HG03460 (cell line): Measurements from ENCODE around the gene TOGARAM2.

ENCODE experiments used
- ATAC-seq: cut with Tn5 transposase; IDR thresholded peaks from one replicate; pipeline ENCODE4 v1.9.1; 2021; ENCODE audit not compliant: unreplicated experiment

TOGARAM2 gene

DNA sequence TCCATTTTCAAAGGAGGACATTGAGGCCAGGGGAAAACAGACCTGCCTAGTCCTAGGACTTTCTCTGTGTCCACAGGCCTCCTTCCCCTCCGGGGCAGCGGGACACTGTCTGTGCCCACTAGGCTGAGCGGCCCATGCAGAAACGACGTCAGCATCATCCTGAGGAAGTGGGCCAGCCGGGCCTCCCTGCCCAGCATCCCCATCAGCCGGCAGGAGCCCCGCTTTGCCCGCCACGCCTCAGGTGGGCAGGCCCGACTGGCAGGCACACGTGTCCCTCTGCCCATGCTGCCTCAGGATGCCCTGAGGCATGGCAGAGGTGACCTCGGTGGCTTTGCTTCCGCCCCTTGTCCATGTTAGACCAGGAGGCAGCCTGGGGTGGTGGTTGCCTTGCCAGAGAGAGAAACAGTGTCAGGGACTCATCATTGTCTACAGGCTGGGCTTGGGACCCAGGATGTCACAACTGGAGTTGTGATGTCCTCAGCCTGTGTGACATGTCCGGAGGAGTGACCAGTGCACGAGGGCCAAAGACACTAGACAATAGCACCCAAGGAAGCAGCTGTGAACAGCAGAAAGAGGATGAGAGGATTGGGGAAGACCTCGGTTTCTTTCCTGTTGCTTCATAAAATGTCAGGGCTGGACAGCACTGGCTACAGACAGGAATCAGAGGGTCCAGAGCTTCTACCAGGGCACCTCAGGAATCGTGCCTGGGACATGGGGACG is 36.8 kb downstream of the TOGARAM2 start:
- ATAC-seq: no peak

DNA sequence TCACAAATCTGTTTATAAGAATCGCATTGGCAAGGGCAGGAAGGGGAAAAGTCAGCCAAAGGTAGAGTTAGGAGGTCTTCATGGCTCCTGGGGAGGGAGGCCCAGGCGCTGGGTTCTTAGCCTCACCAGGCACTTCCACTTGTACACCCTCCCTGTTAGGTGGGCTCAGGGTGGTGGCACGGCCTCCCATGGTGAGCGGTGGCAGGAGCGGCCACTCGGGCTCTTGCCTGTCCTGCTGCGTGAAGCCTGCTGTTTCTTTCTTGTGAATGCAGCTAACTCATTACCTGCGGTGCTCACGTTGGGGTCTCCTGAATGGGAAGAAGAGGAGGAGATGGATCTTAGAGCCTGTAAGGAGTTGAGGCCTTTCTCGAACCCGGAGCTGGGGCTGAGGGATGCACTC is 40.8 kb downstream of the TOGARAM2 start:
- ATAC-seq: no peak

DNA sequence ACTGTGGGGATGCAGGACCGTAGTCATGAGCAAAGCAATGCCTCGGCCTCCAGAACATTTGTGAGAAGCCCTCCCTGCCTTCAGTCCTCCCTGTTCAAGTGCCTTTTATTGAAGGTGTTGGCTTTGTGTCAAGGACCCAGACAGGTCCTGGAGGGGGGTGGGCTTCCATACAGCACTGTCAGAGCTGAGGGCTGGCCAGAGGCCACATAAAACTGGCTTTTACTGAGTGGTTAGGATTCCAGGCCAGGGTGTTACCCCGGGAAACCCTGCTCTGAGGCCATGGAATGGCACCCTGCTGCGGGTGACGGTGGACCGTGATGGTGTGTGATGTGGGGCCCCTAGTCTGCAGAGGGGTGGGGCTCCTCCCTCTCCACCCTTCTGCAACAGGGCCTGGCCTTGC is 41.6 kb downstream of the TOGARAM2 start:
- ATAC-seq: no peak

DNA sequence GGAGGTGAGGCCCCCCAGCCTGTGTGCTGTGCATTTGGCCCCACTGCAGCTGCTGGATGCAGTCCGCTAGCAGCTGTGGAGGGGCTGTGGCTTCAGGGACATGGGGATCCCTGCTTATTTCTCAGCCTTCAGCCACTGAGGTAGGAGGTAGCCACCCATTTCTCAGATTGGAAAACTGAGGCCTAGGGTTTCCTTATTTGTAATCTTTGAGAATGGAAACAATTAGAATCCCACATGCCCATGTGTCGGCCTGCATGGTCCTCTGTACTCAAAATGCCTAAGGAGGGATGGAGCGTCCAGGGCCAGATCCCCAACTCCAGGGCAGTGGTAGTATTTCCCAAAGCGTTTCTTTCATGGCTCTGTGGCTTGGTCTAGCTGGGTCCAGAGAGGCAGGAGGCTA is 42.1 kb downstream of the TOGARAM2 start:
- no peak for ATAC-seq

DNA sequence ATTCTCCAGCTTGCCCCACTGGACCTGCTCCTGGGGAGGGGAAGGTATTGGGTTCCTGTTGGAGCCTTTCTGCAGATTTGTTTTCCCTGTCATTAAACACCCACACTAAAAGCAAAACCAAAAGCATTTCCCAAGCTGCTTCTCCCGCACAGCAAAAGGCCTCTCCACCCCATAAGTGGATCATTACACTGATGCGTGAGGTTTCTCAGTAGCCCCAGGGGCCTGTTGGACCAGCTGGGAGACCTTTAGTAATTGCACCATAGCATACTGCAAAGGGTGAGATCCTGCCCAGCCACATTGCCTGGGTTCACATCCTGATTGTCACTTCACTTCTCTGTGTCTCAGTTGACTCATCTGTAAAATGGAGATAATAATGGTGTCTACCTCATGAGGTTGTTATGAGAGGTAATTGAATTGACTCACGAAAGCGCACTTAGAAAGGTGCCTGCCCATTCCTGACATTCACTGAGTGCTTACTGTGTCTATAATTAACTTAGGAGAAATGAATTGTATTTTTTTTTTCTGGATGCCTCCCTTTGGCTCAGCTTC is 43.9 kb downstream of the TOGARAM2 start:
- no peak for ATAC-seq

DNA sequence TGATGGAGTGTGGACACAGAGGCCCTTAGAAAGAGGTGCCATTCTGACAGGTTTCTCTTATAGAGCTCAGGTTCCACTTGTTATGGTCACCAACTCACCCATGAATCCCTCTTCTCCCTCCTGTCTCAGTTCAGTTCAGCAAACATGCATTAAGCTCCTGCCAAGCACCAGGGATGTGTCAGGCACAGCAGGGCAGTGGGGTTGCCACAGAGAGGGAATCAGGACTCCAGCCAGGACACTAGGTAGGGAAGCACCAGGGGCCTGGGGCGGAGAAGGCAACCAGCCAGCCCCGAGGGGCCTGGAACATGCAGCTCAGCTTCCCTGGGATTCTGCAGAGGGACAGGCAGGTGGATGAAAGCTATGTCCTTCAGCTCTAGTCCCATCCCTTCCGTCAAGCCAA is 44.6 kb downstream of the TOGARAM2 start:
- ATAC-seq: no peak

DNA sequence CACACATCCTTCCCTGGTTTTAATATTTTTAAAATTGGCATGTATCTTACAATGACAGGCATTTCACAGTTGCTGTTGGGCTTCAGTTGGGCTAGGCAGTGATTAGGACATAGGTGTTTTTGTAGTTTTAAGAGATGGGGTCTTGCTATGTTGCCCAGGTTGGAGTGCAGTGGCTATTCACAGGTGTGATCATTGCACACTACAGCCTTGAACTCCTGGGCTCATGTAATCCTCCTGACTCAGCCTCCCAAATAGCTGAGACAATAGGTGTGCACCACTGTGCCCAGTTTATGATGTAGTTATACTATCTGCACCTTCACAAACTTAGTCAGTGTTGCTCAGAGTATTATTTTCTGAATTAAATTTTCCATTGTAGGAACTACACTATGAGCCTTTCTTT is 49.9 kb downstream of the TOGARAM2 start:
- no peak for ATAC-seq

DNA sequence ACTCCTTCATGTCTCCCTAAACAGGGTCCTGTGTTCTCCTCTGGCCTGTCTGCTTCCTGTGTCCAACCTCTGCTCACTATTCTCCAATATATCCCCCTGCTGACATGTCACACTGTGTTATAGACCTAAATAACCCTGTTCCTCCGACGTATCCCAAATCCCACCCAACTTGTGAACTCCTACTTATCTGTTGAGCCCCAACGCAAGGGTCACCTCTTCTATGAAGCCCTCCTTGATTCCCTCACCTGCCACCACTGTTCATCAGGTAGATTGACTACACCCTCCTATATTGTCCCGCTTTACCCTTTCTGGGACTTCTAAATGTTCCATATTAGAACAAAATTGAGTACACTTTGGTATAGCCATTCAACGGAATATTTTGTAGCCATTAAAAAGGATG is 51.1 kb downstream of the TOGARAM2 start:
- no peak for ATAC-seq

DNA sequence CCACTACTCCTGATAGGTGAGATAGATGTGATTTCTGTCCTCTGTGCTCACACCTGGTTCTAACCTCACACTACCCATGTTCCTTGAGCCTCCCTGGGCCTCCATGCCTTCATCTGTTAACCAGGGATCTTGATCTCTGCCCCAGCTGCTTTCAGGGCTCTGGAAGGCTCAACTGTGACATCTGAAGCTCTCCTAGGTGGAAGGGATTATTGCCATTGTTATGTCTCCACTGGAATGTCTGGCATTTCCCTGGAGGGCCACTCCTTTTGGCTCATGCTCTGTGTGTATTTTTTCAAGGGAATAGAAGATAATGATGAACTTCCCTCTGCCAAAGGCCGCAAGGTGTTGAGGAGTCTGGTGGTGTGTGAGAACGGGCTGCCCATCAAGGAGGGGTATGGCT is 52.1 kb downstream of the TOGARAM2 start:
- ATAC-seq: no peak

DNA sequence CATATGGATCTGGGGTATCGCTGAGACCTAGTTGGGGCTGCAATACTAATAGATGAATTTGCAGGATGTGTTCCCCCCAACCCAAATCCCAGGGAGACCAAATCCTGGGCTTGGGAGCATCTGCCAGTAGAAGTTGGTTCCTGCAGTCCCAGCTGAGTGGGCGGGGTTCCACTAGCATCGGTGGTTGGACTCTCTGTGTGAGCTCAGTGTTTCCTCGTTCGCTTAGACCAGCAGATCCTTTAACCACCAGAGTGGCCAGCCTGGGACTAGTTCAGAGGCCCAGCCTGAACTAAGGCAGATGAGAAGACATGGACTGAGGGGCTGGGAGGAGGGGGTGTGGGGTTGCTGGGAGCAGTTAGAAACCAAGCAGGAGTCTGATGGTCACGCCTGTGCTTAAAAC is 52.6 kb downstream of the TOGARAM2 start:
- ATAC-seq: no peak

DNA sequence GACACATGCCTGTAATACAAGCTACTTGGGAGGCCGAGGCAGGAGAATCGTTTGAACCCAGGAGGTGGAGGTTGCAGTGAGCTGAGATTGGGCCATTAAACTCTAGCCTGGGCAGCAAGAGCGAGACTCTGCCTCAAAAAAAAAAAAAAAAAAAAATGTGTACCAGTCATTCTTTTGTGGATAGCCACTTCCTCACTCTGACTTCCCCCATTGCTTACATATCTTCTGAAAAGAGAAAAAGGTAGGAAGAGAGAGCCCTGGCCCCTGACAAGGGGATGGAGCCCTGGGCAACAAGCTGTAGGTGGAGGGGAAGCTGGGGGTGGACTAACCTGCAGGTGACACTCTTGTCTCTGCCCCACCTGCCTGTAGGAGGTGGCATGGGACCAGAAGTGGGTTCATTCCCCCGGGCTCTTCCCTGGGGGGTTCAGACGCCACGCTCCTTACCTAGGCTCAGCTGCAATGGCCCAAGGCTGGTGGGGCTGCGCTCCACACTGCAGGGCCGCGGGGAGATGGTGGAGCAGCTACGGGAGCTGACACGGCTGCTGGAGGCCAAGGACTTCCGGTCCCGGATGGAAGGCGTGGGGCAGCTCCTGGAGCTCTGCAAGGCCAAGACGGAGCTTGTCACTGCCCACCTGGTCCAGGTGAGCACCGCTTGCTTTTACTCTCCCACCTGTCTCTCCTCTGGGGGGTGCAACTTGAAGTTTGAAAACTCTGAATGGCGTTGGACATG is 54.1 kb downstream of the TOGARAM2 start:
- no peak for ATAC-seq

DNA sequence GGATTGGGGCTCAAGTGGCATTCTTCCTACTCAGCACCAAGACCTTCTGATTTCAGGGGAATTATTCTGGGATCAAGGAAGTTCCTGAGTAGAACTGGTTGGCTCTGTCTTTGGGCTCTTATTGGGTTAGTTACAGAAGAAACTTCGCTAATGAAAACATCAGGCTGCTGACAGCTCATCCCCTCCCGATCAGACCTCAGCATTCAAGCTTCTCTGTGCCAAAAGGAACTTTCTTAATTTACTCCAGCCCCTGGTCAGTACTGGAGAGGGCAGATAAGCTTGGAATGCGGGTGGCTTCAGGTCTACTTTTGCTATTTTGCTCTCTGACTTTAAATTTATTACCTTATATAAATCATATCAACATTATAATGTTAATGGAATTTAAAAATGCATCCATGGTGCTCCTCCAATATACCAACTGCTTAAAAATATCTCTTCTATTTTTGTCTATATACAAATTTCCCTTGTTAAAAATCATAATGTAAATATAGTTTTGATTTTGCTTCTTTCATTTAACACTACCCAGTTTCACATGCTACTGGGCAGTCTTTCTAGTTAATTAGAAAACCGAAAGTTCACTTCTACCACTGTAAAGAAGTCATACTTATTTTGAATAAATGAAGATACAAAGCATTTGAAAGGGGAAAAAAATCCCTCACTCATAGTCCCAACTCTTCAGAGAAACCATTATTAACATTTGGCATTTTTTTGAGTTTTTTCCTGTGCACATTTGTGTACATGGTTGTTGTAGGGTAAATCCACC is 58.8 kb downstream of the TOGARAM2 start:
- no peak for ATAC-seq

DNA sequence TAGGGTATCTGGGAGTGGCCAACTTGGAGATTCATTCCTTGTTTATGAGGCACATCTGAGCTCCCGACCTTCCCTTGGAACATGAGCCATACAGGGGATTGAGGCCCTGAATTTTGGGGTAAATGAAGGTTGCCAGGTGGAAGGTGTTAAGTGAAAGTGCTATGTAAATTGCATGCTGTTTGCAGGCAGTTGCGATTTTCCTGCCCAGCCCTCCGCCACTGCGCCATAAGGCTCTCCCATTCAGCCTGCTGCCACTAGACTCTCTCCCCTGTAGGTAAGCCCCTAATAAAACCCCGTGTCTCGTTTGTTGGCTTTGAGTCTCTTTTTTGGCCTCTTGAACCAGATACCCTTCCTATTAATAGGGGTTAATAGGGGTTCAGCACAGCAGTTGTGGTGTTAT is 59.5 kb downstream of the TOGARAM2 start:
- no peak for ATAC-seq

DNA sequence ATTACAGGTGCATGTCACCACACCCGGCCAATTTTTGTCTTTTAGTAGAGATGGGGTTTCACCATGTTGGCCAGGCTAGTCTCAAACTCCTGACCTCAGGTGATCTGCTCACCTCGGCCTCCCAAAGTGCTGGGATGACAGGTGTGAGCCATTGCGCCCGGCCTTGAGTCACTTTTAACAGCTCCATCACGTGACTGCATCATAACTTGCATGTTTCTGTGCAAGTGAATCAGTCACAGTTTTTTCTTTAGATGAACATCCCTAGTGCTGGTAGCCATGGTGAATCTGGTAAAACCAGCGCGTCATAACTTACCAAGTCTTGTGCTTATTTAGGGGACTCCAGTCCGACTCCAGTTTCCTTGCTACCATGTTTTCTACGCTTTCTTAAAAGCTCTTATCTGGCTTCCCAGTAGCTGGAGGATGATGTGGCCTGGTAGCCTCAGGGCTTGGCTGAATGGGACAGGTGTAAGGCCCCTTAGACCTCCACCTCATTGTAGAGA is 60.1 kb downstream of the TOGARAM2 start:
- no peak for ATAC-seq

DNA sequence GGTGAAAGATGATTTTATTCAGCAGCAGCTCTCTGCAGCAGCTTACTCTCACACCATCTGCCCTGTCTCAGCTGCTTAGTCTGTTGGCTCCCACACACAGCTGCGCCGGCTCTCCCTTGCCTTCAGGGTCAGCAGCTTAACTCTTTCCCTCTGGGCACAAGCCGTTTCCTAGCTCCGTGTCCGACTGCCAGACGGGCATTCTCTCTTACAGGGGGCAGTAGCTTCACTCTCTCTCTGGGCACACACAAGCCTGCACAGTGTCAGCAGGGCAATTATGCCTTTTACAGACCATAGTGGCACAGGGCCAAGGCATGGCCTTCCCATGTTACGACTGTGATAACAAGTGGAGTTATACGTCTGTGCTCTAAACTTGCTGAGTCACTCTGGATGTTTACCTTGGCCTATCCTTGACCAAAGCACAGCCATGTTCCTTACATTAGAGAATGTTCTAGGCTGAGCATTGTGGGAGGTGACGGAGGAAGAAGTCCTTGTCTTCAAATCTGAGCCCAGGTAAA is 61.5 kb downstream of the TOGARAM2 start:
- no peak for ATAC-seq

DNA sequence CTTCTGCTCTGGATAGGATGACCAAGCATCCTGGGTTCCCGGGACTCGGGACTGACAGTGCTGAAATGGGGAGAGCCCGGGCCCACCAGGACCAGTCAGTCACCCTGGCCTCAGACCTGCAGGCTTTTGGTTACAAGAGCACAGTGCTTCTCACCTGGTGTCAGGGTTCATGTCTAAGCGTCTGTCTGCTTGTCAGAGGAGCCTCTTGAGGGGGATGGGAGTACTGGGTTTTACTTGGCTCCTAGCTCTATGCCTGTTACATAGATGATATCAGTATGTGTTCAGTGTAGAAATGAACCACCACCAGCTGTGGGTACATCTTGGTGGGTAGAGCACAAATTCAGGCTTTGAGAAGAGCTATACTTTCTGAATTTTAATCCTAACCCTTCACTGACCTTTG is 63.4 kb downstream of the TOGARAM2 start:
- no peak for ATAC-seq

DNA sequence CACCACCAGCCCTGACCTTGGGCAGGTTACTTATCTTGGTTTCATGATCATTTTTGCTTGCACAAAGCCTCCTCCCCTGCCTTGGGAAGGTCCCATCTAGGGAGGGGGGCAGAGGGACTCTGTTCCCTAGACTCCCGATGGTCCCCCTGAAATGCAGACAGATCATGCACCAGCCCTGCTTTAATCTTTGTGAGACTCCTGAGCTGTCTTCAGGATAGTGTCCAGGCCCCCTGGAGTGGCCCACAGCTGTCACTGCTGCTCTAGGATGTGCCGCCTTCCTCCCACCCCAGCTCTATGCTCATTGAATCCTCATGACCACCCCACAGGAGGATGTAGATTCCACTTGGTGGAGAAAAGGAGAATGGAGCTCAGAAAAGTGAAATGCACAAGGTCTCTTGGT is 65.2 kb downstream of the TOGARAM2 start:
- ATAC-seq: no peak

DNA sequence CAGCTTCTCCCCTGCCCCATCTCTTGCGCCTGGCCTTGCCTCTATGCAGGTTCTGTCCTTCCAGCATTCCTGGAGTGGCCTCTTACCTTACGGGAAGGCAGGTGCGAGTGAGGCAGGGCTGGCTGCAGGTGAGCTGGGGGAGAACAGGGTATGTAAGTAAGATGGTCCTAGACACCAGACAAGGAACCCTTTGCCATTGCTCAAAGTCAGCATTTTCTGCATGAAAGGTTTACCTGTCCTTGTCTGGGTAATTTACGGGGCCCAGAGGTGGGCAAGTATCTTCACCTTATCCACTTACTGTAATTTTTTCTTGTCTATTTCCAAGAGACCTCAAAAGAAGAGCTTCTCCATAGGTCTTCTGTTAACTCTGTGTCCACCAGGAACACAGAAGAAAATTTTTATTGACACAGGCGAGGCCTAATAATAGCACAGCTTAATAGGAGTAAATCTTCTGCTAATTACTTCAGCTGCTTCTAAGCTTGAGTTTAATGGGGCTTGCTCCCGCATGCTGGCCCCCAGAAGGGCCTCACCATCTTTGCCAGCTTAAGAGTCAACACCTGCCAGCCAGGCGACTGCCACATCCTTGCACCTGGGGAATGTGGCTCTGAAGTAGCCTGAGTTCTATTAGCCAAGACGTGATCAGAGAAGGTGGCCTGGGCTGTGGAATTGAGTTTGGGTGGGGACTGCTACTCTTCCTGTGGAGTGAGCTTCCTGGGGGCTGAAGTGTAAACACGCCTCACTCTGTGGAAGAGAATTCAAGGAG is 66.2 kb downstream of the TOGARAM2 start:
- ATAC-seq: no peak

DNA sequence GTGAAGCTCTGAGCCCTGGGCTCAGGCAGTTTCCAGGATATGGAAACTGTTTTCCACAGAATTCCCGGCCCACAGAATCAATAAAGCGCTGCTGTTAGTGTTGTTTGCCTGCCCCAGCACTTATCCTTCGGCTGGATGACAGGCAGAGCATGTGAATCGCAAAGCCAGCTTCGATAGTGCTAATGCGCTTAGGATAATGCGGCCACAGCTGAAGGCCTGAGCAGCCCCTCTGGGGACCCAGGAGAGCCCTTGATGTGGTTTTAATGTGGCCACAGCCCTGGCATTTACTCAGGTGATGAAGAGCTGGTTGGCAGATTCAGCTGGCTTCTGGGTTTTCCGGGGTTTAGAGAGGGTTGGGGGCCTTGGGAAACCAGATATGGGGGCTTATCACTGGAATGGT is 69.5 kb downstream of the TOGARAM2 start:
- ATAC-seq: no peak

DNA sequence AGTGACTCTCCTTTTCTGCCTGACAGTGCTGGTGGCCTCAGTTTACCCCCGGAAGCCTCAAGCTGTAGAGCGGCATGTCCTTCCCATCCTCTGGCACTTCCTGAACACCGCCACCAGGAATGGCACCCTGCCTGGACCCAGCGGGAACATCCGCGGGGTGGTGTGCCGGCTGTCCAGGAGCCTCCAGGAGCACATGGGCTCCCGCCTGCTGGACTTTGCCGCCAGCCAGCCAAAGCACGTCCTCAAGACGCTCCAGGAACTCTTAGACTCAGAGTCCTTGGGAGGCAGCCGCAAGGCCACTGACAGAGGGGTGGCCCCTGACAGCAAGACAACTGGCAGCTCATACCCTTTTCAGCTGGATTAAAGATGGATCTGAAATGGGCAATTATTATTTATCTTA is 70.6 kb downstream of the TOGARAM2 start:
- no peak for ATAC-seq

DNA sequence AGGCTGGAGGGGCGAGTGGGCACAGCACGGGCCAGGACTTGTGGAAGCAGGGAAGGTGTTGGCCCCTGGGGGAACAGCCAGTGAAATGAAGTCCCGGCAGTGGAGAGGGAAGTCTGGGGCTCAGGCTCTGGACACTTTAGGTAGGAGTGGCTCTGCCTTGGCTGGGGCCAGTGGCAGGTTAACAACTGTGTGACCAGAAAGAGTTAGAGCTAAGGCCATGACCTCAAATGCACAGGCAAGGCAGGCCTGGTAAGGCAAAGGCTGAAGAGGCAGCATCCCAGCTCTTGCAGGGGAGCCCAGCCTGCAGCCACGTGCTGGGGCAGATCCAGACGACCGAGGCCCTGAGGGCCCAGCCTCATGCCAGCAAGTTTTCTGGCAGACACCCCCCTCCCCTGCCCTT is 71.7 kb downstream of the TOGARAM2 start:
- ATAC-seq: no peak
